Common myeloid progenitor, CD34-positive (primary cell): ENCODE results near the gene AMPD2.

Experiments used
- CTCF ChIA-PET: fragments of 350-600 bp; sonication (Branson Sonifier 250); formaldehyde crosslinking; loops from one replicate; lab custom pipeline; 2021; ENCODE audit warnings: antibody characterized with exemption; lab: Charles Lee
- POLR2A ChIA-PET: fragments of 350-600 bp; sonication (Branson Sonifier 250); formaldehyde crosslinking; loops from one replicate; lab custom pipeline; 2021; ENCODE audit warnings: antibody characterized with exemption; lab: Charles Lee
- DNase-seq, 3 donors: peaks; one replicate each; pipeline versions ENCODE4 v3.0.0 to v3.0.0-alpha.2; 2013
- H3K27ac ChIP-seq, 2 experiments: 1 replicate in 1 of 2; 2 replicates in 1 of 2; pipeline ENCODE4 v1.7.0; 2013; ENCODE audit warnings: inconsistent platforms in 2 of 2, low read length in 2 of 2, mild to moderate bottlenecking in 2 of 2, low read depth in 1 of 2, moderate library complexity in 1 of 2; ENCODE audit not compliant: severe bottlenecking in 2 of 2, insufficient read depth in 1 of 2, poor library complexity in 1 of 2
- H3K27me3 ChIP-seq, 5 experiments: replicated peaks in 2 of 5; 1 replicate in 3 of 5; 2 replicates in 2 of 5; pipeline versions ENCODE4 v1.6.1 to v1.7.0; 2013; ENCODE audit warnings: low read length in 4 of 5, mild to moderate bottlenecking in 2 of 5, moderate library complexity in 2 of 5, inconsistent platforms in 1 of 5; ENCODE audit not compliant: insufficient read depth in 5 of 5, control insufficient read depth in 4 of 5
- H3K36me3 ChIP-seq, 4 experiments: 1 replicate in 2 of 4; 2 replicates in 2 of 4; pipeline versions ENCODE4 v1.6.1 to v1.7.0; 2013; ENCODE audit warnings: low read length in 3 of 4, control low read depth in 1 of 4, mild to moderate bottlenecking in 1 of 4; ENCODE audit not compliant: control insufficient read depth in 4 of 4, insufficient read depth in 4 of 4
- H3K4me1 ChIP-seq, 4 experiments: 1 replicate in 3 of 4; 2 replicates in 1 of 4; pipeline versions ENCODE4 v1.6.1 to v1.7.1; 2013; ENCODE audit warnings: low read length in 3 of 4, mild to moderate bottlenecking in 3 of 4, control low read depth in 1 of 4, inconsistent platforms in 1 of 4, moderate library complexity in 1 of 4; ENCODE audit not compliant: control insufficient read depth in 4 of 4, insufficient read depth in 4 of 4; ENCODE audit errors: control extremely low read depth in 1 of 4
- H3K4me3 ChIP-seq, 7 experiments: 1 replicate in 4 of 7; 2 replicates in 3 of 7; pipeline versions ENCODE4 v1.5.1 to v1.7.0; 2013; ENCODE audit warnings: mild to moderate bottlenecking in 7 of 7, low read length in 6 of 7, moderate library complexity in 6 of 7, inconsistent platforms in 2 of 7, low read depth in 2 of 7, control low read depth in 1 of 7; ENCODE audit not compliant: insufficient read depth in 4 of 7, control insufficient read depth in 1 of 7; ENCODE audit errors: extremely low read depth in 1 of 7
- H3K9me3 ChIP-seq, 5 experiments: 1 replicate in 4 of 5; 2 replicates in 1 of 5; pipeline versions ENCODE4 v1.6.1 to v1.7.1; 2013; ENCODE audit warnings: low read length in 4 of 5, mild to moderate bottlenecking in 2 of 5, inconsistent platforms in 1 of 5, low read depth in 1 of 5, moderate library complexity in 1 of 5; ENCODE audit not compliant: control insufficient read depth in 4 of 5, insufficient read depth in 2 of 5; ENCODE audit errors: control extremely low read depth in 1 of 5
- WGBS: methylation state at CpG from one replicate; pipeline ENCODE4 v1.1.5; 2013; ENCODE audit not compliant: insufficient coverage; 5-methylcytosine and 5-hydroxymethylcytosine counted together

Gene AMPD2

DNA sequence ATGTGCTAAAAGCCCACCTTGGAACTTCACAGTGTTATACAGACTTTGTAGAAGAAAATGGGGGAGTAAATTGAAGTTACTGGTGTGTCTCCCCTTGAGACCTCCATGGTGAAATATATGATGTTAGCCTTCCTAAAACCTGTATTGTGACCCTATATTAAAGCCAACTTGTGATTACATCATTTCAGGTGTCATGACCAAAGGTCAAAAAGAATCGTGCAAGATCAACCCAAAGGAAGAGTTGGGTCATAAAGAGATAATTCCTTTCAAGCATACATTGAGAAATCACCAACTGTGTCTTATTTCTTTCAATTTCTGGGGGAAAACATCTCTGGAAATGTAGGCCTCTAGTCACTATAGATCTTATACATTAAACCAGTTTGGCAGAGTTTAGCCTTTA, 34.9 kb upstream of the AMPD2 start:
- whole genome bisulfite sequencing, result 100% methylated on average over 1 of the region's 1 CpG
- Histone ChIP-seq H3K4me1 (no peaks in the 10 kb centered on the region), H3K27me3 (no peaks in the 10 kb centered on the region), H3K27ac (no peak overlapping the region), H3K9me3 (no peaks in the 10 kb centered on the region), H3K4me3 (no peak overlapping the region), H3K36me3 (peaks cover 14 to 83% (median 43%) of the 10 kb centered on the region in 4 experiments)
- ChIA-PET CTCF (no interaction called here), POLR2A (no interaction called here)
- no peak for DNase-seq

DNA sequence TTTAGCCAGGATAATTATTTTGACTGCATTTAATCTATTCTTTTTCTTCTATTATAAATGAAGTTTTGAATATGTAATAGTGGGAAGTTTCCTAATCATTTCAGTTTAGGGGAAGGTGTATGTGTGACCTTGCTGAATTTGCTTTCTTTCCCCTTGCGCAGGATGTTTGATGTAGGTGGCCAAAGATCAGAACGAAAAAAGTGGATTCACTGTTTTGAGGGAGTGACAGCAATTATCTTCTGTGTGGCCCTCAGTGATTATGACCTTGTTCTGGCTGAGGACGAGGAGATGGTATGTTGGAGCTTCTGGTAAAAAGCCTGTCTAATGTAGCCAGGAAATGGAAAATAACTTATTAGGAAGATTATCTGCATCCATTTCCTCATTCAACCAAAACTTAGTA, 33.6 kb upstream of the AMPD2 start:
- no peak overlapping the region for H3K4me3 ChIP-seq
- H3K36me3 ChIP-seq, result peaks cover 16 to 79% (median 45%) of the 10 kb centered on the region in 4 experiments
- H3K4me1 ChIP-seq, result no peaks in the 10 kb centered on the region
- ChIA-PET POLR2A (no interaction called here), CTCF (interaction anchor here (2.4 kb wide), 1 partner anchor 40 kb away, joined by 5 read pairs; no protein-coding TSS in a partner anchor)
- H3K27me3 ChIP-seq, result no peaks in the 10 kb centered on the region
- DNase-seq, result no peak
- no peak overlapping the region for H3K27ac ChIP-seq
- WGBS, result no CpG with 5 or more reads among the region's 3 CpGs
- H3K9me3 ChIP-seq, result no peaks in the 10 kb centered on the region

DNA sequence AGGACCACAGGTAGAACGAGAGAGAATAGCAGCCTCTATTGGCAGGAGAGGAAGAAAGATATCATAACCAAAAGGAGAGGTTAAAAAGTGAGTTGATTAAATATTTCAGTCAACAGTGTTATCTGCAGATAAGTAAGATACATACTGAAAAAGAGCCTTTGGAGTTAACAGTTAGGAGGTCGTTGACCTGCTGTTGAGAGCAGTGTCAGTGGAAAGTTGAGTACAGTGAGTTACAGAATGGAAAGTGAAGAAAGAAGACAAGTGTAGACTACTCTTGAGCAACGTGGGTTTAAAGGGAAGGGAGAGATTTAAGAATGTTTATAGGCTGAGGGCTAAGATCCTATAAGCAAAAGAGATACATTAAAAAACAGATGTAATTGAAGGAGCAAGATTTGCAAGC, 30.5 kb upstream of the AMPD2 start:
- POLR2A ChIA-PET, result no interaction called here
- Histone ChIP-seq H3K27me3 (no peaks in the 10 kb centered on the region), H3K9me3 (no peaks in the 10 kb centered on the region), H3K4me1 (no peaks in the 10 kb centered on the region), H3K36me3 (peaks cover 20 to 82% (median 54%) of the 10 kb centered on the region in 4 experiments), H3K4me3 (no peak overlapping the region), H3K27ac (no peak overlapping the region)
- CTCF ChIA-PET, result no interaction called here
- WGBS, result 100% methylated on average over 3 of the region's 3 CpGs
- DNase-seq, result no peak

DNA sequence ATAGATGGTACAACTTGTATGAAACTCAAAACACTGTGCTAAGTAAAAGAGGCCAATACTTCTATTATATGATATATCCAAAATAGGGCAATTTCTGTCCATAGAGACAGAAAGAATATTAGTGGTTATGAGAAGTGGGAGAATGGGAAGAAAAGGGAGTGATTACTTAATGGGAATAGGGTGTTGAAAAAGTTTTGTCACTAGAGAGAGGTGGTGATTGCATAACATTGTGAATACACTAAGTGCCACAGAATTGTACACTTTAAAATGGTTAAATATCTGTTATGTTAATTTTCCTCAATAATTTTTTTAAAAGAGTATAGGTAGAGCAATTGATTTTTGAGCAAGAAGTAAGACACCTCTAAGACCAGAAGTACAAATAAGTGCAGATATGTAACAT, 30.0 kb upstream of the AMPD2 start:
- no peak for DNase-seq
- peaks cover 20 to 78% (median 54%) of the 10 kb centered on the region in 4 experiments for H3K36me3 ChIP-seq
- H3K4me3 ChIP-seq, result no peak overlapping the region
- ChIA-PET CTCF (interaction anchor here (0.8 to 2.0 kb wide), 3 partner anchors 10 to 44 kb away, joined by 4 to 5 read pairs (median 4); no protein-coding TSS in a partner anchor), POLR2A (no interaction called here)
- H3K4me1 ChIP-seq, result no peaks in the 10 kb centered on the region
- H3K27me3 ChIP-seq, result no peaks in the 10 kb centered on the region
- H3K27ac ChIP-seq, result no peak overlapping the region
- H3K9me3 ChIP-seq, result no peaks in the 10 kb centered on the region

DNA sequence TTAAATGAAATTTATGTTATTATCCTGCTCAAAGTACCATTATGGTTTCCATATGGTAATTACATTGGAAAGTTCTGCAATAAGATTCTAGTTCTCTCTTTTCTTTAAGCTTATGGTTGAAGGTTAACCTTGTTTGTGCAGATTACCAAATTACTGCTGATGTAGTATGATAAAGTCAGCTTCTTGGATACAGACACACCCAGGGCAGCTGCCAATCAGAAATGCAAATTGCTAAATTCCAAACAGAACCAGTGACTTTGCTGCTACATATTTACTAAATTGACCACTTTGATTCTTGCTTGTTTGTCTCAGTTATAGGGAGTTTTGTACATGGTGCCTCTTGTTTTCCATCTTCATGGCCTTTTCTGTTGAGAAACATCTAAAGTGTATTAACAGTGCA, 26.7 kb upstream of the AMPD2 start:
- POLR2A ChIA-PET, result no interaction called here
- no peak for DNase-seq
- Histone ChIP-seq H3K27ac (no peak overlapping the region), H3K4me1 (no peaks in the 10 kb centered on the region), H3K27me3 (no peaks in the 10 kb centered on the region), H3K36me3 (peaks cover 13 to 65% (median 43%) of the 10 kb centered on the region in 4 experiments), H3K4me3 (no peak overlapping the region), H3K9me3 (no peaks in the 10 kb centered on the region)
- CTCF ChIA-PET, result interaction anchor here (1.1 to 2.7 kb wide), 4 partner anchors 35 to 48 kb away, joined by 3 to 8 read pairs (median 6); no protein-coding TSS in a partner anchor

DNA sequence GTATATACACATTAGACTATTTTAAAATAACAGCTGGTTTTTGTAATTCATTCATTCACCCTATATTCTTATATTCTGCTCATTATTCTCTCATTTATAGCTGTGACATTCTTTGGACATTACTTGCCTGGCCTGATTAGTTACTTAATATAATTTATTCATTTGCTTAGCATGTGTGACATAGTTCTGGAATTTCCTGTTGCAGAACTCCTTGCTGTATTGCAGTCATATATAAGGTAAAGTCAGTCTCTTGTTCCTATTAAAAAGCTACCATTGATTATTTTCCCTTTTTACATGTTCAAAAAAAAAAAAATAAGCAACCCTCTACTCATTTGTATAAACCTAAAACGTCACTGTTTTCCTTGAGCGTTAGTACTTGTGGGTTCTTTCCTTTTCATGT, 24.1 kb upstream of the AMPD2 start:
- Histone ChIP-seq H3K27me3 (no peaks in the 10 kb centered on the region), H3K27ac (no peak overlapping the region), H3K9me3 (no peaks in the 10 kb centered on the region), H3K36me3 (peaks cover 11 to 43% (median 33%) of the 10 kb centered on the region in 4 experiments), H3K4me3 (no peak overlapping the region), H3K4me1 (no peaks in the 10 kb centered on the region)
- no peak for DNase-seq
- CTCF ChIA-PET, result interaction anchor here (0.8 to 9.7 kb wide), 7 partner anchors 13 to 178 kb away, joined by 3 to 78 read pairs (median 3); no protein-coding TSS in a partner anchor
- POLR2A ChIA-PET, result interaction anchor here (0.6 kb wide), 1 partner anchor 103 kb away, joined by 3 read pairs; no protein-coding TSS in a partner anchor
- no CpG with 5 or more reads among the region's 2 CpGs for WGBS

DNA sequence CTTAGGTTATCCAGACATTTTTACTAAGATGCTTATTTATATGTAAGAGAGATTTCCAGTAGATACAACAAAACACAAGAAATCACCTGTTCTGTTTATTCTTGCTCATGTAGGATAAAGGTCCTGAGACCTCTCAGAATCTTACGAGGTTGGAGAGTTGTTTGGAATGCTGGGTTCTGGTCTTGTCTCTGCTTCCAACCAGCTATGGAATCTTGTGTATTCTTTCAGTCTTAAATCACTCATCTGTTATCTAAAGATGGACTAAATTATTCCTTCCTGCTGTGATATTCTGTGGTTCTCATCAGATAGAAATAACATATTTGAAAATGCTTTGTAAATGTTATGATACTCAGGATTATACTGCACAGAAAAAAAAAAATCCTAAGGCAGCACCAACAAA, 21.5 kb upstream of the AMPD2 start:
- Histone ChIP-seq H3K27ac (no peak overlapping the region), H3K4me1 (no peaks in the 10 kb centered on the region), H3K27me3 (no peaks in the 10 kb centered on the region), H3K9me3 (no peaks in the 10 kb centered on the region), H3K36me3 (peaks cover 2 to 24% (median 16%) of the 10 kb centered on the region in 4 experiments), H3K4me3 (no peak overlapping the region)
- 100% methylated on average over 1 of the region's 1 CpG for WGBS
- DNase-seq, result no peak
- ChIA-PET POLR2A (no interaction called here), CTCF (interaction anchor here (0.9 to 9.7 kb wide), 7 partner anchors 13 to 41 kb away, joined by 3 to 78 read pairs (median 12); partner anchors contain the start of genes AMPD2 and GNAT2)
